H9 (cell line): ENCODE measurements around the gene RSAD2. TPM values are rescaled to one million over a fixed set of nuclear protein-coding genes. Genes with fewer than 3 reads are reported as not detected.

ENCODE experiments used
- DNase-seq: peaks from one replicate; pipeline ENCODE4 v3.0.0-alpha.2; 2017
- H2AFZ ChIP-seq: one replicate; pipeline ENCODE4 v1.6.1; 2013; ENCODE audit warnings: mild to moderate bottlenecking, low read length, control low read depth, moderate library complexity
- H2AK5ac ChIP-seq: 2 replicates; pipeline ENCODE4 v1.6.1; 2013; ENCODE audit warnings: low read length, control low read depth, mixed read lengths; ENCODE audit not compliant: insufficient read length
- H2BK120ac ChIP-seq: one replicate; pipeline ENCODE4 v1.6.1; 2013; ENCODE audit warnings: low read depth, mild to moderate bottlenecking, low read length, control low read depth, inconsistent platforms; ENCODE audit not compliant: poor library complexity, severe bottlenecking
- H2BK12ac ChIP-seq: 2 replicates; pipeline ENCODE4 v1.6.1; 2013; ENCODE audit warnings: low read length, control low read depth, mixed read lengths, low read depth; ENCODE audit not compliant: insufficient read length
- H2BK15ac ChIP-seq: 2 replicates; pipeline ENCODE4 v1.6.1; 2013; ENCODE audit warnings: low read depth, low read length, control low read depth
- H2BK20ac ChIP-seq: one replicate; pipeline ENCODE4 v1.6.1; 2013; ENCODE audit warnings: low read depth, mild to moderate bottlenecking, low read length, control low read depth, inconsistent platforms; ENCODE audit not compliant: poor library complexity, severe bottlenecking
- H2BK5ac ChIP-seq: 2 replicates; pipeline ENCODE4 v1.6.1; 2013; ENCODE audit warnings: low read length, control low read depth, mixed read lengths; ENCODE audit not compliant: insufficient read length
- H3K14ac ChIP-seq: 2 replicates; pipeline ENCODE4 v1.6.1; 2013; ENCODE audit warnings: low read length, control low read depth; ENCODE audit not compliant: insufficient read depth
- H3K18ac ChIP-seq: 2 replicates; pipeline ENCODE4 v1.6.1; 2013; ENCODE audit warnings: low read depth, mild to moderate bottlenecking, mixed read lengths, low read length, control low read depth; ENCODE audit not compliant: insufficient read length
- H3K23ac ChIP-seq: 2 replicates; pipeline ENCODE4 v1.6.1; 2013; ENCODE audit warnings: low read length, control low read depth, mixed read lengths, low read depth; ENCODE audit not compliant: insufficient read length
- H3K23me2 ChIP-seq: 2 replicates; pipeline ENCODE4 v1.6.1; 2013; ENCODE audit warnings: low read depth, mild to moderate bottlenecking, mixed read lengths, low read length, control low read depth; ENCODE audit not compliant: insufficient read length, poor library complexity, severe bottlenecking
- H3K27ac ChIP-seq: 2 replicates; pipeline ENCODE4 v1.5.1; 2013; ENCODE audit warnings: low read length, control low read depth, mixed read lengths, low read depth; ENCODE audit not compliant: insufficient read length
- H3K27me3 ChIP-seq: 2 replicates; pipeline ENCODE4 v1.6.1; 2013; ENCODE audit warnings: low read length, control low read depth, inconsistent platforms; ENCODE audit not compliant: insufficient read depth
- H3K4ac ChIP-seq: 2 replicates; pipeline ENCODE4 v1.6.1; 2013; ENCODE audit warnings: low read depth, mild to moderate bottlenecking, control low read depth, inconsistent platforms, low read length, moderate library complexity
- H3K4me1 ChIP-seq: 2 replicates; pipeline ENCODE4 v1.6.1; 2013; ENCODE audit warnings: low read length, control low read depth, inconsistent platforms; ENCODE audit not compliant: insufficient read depth
- H3K4me2 ChIP-seq: 2 replicates; pipeline ENCODE4 v1.6.1; 2013; ENCODE audit warnings: low read length, control low read depth, mixed read lengths; ENCODE audit not compliant: insufficient read length, insufficient read depth
- H3K56ac ChIP-seq: 2 replicates; pipeline ENCODE4 v1.6.1; 2013; ENCODE audit warnings: low read depth, mild to moderate bottlenecking, mixed read lengths, low read length, control low read depth; ENCODE audit not compliant: insufficient read length
- H3K79me1 ChIP-seq: 2 replicates; pipeline ENCODE4 v1.6.1; 2013; ENCODE audit warnings: low read depth, mild to moderate bottlenecking, moderate library complexity, low read length, control low read depth, inconsistent platforms; ENCODE audit not compliant: insufficient read depth, poor library complexity, severe bottlenecking
- H3K79me2 ChIP-seq: 2 replicates; pipeline ENCODE4 v1.6.1; 2013; ENCODE audit warnings: low read length, control low read depth, inconsistent platforms; ENCODE audit not compliant: insufficient read depth
- H3K9ac ChIP-seq: 2 replicates; pipeline ENCODE4 v1.6.1; 2013; ENCODE audit warnings: low read length, control low read depth, mixed read lengths; ENCODE audit not compliant: insufficient read length; ENCODE audit errors: extremely low read depth
- H3K9me3 ChIP-seq: one replicate; pipeline ENCODE4 v1.6.1; 2013; ENCODE audit warnings: low read depth, low read length, inconsistent platforms; ENCODE audit not compliant: control insufficient read depth
- H3T11ph ChIP-seq: one replicate; pipeline ENCODE4 v1.6.1; 2013; ENCODE audit warnings: mild to moderate bottlenecking, low read length, control low read depth, inconsistent platforms
- H4K20me1 ChIP-seq: one replicate; pipeline ENCODE4 v1.6.1; 2013; ENCODE audit not compliant: control insufficient read depth, insufficient read length, insufficient read depth
- H4K5ac ChIP-seq: 2 replicates; pipeline ENCODE4 v1.6.1; 2013; ENCODE audit warnings: low read depth, mild to moderate bottlenecking, mixed read lengths, low read length, control low read depth; ENCODE audit not compliant: insufficient read length
- H4K8ac ChIP-seq: replicated peaks from 2 replicates; pipeline ENCODE4 v1.6.1; 2013; ENCODE audit warnings: low read length, control low read depth, mixed read lengths, low read depth; ENCODE audit not compliant: insufficient read length
- H4K91ac ChIP-seq: 2 replicates; pipeline ENCODE4 v1.6.1; 2013; ENCODE audit warnings: low read depth, mild to moderate bottlenecking, moderate library complexity, mixed read lengths, low read length, control low read depth; ENCODE audit not compliant: insufficient read length
- H3K27ac Mint-ChIP-seq, 3 experiments: 2 replicates in 2 of 3; 3 replicates in 1 of 3; pipeline ENCODE4 v1.8.0; 2020 to 2021; ENCODE audit warnings: mixed read lengths in 3 of 3, mild to moderate bottlenecking in 1 of 3, moderate library complexity in 1 of 3
- H3K27me3 Mint-ChIP-seq: 2 replicates; pipeline ENCODE4 v1.8.0; 2021; ENCODE audit warnings: low read depth, mild to moderate bottlenecking, moderate library complexity, mixed read lengths
- H3K36me3 Mint-ChIP-seq, 3 experiments: 2 replicates in 2 of 3; 3 replicates in 1 of 3; pipeline ENCODE4 v1.8.0; 2020 to 2021; ENCODE audit warnings: low read depth in 3 of 3, mixed read lengths in 3 of 3; ENCODE audit not compliant: insufficient read depth in 1 of 3
- H3K4me1 Mint-ChIP-seq, 2 experiments: 2 replicates each; pipeline ENCODE4 v1.8.0; 2020; ENCODE audit warnings: mixed read lengths in 2 of 2
- H3K4me3 Mint-ChIP-seq, 2 experiments: 2 replicates in 1 of 2; 3 replicates in 1 of 2; pipeline ENCODE4 v1.8.0; 2020 to 2021; ENCODE audit warnings: mild to moderate bottlenecking in 2 of 2, mixed read lengths in 2 of 2, moderate library complexity in 1 of 2
- H3K9me3 Mint-ChIP-seq, 2 experiments: 2 replicates in 1 of 2; 3 replicates in 1 of 2; pipeline ENCODE4 v1.8.0; 2020; ENCODE audit warnings: mild to moderate bottlenecking in 2 of 2, mixed read lengths in 2 of 2, moderate library complexity in 1 of 2
- CTCF ChIP-seq: fragments of 200-600 bp; sonication (generic); conservative IDR thresholded peaks from 3 replicates; pipeline ENCODE4 v1.8.0; 2021; ENCODE audit warnings: antibody characterized with exemption, mild to moderate bottlenecking
- WGBS: extraction: QIAGEN DNeasy Blood & Tissue Kit; methylation state at CpG from one replicate; pipeline ENCODE4 v1.1.7; 2013; ENCODE audit warnings: missing lambda C conversion rate, low lambda C conversion rate, mixed read lengths; ENCODE audit not compliant: insufficient read length; ENCODE audit errors: extremely low coverage; 5-methylcytosine and 5-hydroxymethylcytosine counted together
- total RNA-seq: library from RNA; stranded (reverse); gene quantifications from 2 replicates; pipeline ENCODE4 v1.2.1, GENCODE V29; 2021

The RSAD2 gene
- total RNA-seq, 1 experiment from 2014 or later = not detected

DNA sequence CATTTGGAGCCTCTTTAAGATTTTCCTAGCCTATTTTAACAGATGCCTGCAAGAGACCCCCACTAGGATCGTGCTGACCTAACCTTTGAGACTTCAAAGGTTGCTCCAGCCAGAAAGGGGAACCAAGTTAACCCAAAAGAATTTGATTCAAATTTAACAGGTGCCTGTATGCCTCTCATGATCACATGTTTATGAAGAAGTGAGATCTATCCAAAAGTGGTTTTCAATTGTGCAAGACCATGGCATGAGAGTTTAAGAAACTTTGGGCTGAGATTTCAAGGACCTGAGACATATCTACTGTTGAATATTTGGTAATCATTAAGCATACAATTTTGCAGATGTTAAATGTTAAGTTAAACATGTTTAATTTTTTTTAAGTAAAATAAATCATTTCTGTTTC lies 1.3 kb upstream of the RSAD2 start:
- Histone ChIP-seq H2AFZ (no peak overlapping the region), H3K27me3 (no peaks in the 10 kb centered on the region), H3K18ac (no peak overlapping the region), H4K20me1 (no peaks in the 10 kb centered on the region), H3T11ph (no peak overlapping the region), H2BK20ac (no peak overlapping the region), H3K56ac (no peak overlapping the region), H3K79me2 (no peaks in the 10 kb centered on the region), H3K4ac (no peak overlapping the region), H2BK12ac (no peak overlapping the region), H3K79me1 (no peaks in the 10 kb centered on the region), H3K14ac (no peak overlapping the region), H3K4me1 (no peaks in the 10 kb centered on the region), H4K5ac (no peak overlapping the region), H4K8ac (no peak overlapping the region), H3K23me2 (no peaks in the 10 kb centered on the region), H2AK5ac (no peak overlapping the region), H3K9ac (no peak overlapping the region), H3K4me2 (no peak overlapping the region), H2BK5ac (no peak overlapping the region), H3K23ac (no peak overlapping the region), H3K9me3 (peaks cover 8% of the 10 kb centered on the region), H3K27ac (no peak overlapping the region), H2BK15ac (no peak overlapping the region), H4K91ac (no peak overlapping the region), H2BK120ac (no peak overlapping the region)
- Mint-ChIP-seq H3K36me3 (peaks cover 5 to 21% (median 5%) of the 10 kb centered on the region in 3 experiments; a peak in 6 of 7 replicates), H3K4me1 (no peaks in the 10 kb centered on the region), H3K27ac (no peak overlapping the region), H3K9me3 (peaks cover 18 to 24% of the 10 kb centered on the region in 2 experiments), H3K4me3 (no peak overlapping the region), H3K27me3 (peaks cover 8% of the 10 kb centered on the region)
- no CpG with 5 or more reads among the region's 1 CpG for WGBS
- TF ChIP-seq CTCF = no peak
- no peak for DNase-seq
